SK-N-MC (cell line): ENCODE data around the gene HES6.

Experiments
- EZH2 ChIP-seq: fragments of 200-600 bp; sonication (generic); IDR thresholded peaks from one replicate; pipeline ENCODE4 v1.6.1; 2017; ENCODE audit warnings: antibody characterized with exemption
- FOXP2 ChIP-seq: optimal IDR thresholded peaks from 2 replicates; pipeline ENCODE3; 2011; ENCODE audit warnings: mild to moderate bottlenecking, moderate library complexity; ENCODE audit not compliant: insufficient read depth; ENCODE audit errors: extremely low read length, control extremely low read depth
- POLR2AphosphoS5 ChIP-seq: IDR thresholded peaks from 2 replicates; pipeline ENCODE4 v1.6.1; 2012; ENCODE audit warnings: mild to moderate bottlenecking, low read depth, low read length, borderline replicate concordance

- TF ChIP-seq POLR2AphosphoS5 (peak; percentile 56; the same call in 1 of the 2 replicates), EZH2 (no peak), FOXP2 (peak; percentile 5)
These were observed 49.1 kb upstream of the HES6 start for GRCh38 chr2:238288650-238289573.
